Fibroblast of skin of left quadriceps (primary cell): ENCODE data around the gene CDC34.

ENCODE experiments used
- DNase-seq, 2 experiments: peaks; one replicate each; pipeline ENCODE4 v3.0.0-alpha.2; 2013; ENCODE audit warnings: low read depth in 2 of 2

Gene CDC34

GRCh38 chr19:531753-532560 lies at the start of gene CDC34:
CDC34 (plus strand) TSS chr19:531760; CDS start chr19:531932, 172 bp downstream.
- no peak for DNase-seq

GRCh38 chr19:482186-483041 lies 49.1 kb upstream of the CDC34 start:
- DNase-seq = no peak

GRCh38 chr19:483332-484072 lies 48.1 kb upstream of the CDC34 start:
- no peak for DNase-seq

- no peak for DNase-seq
Measured at GRCh38 chr19:484494-484893, 47.1 kb upstream of the CDC34 start.

GRCh38 chr19:485077-485476 lies 46.5 kb upstream of the CDC34 start:
- no peak for DNase-seq

GRCh38 chr19:485583-486236 lies 45.9 kb upstream of the CDC34 start:
- DNase-seq = no peak

GRCh38 chr19:488505-489417 lies 42.8 kb upstream of the CDC34 start:
- peak; percentile 86 to 88 for DNase-seq

- DNase-seq = no peak
Measured at GRCh38 chr19:489418-490196, 42.0 kb upstream of the CDC34 start.

GRCh38 chr19:491146-491741 lies 40.3 kb upstream of the CDC34 start:
- no peak for DNase-seq

GRCh38 chr19:492091-492531 lies 39.4 kb upstream of the CDC34 start:
- no peak for DNase-seq

- DNase-seq = no peak
Measured at GRCh38 chr19:493391-494170, 38.0 kb upstream of the CDC34 start.

GRCh38 chr19:494171-495080 lies 37.1 kb upstream of the CDC34 start:
- DNase-seq = no peak

- DNase-seq = no peak
Measured at GRCh38 chr19:495081-495401, 36.5 kb upstream of the CDC34 start.

- DNase-seq = no peak
Measured at GRCh38 chr19:495402-496111, 36.0 kb upstream of the CDC34 start.

- DNase-seq = no peak
Measured at GRCh38 chr19:496112-496665, 35.4 kb upstream of the CDC34 start, which contains the start of gene MADCAM1. MADCAM1 (plus strand) TSS chr19:496486; CDS start chr19:496500, 14 bp downstream.

- no peak for DNase-seq
Measured at GRCh38 chr19:496986-497385, 34.6 kb upstream of the CDC34 start.

- DNase-seq = no peak
Measured at GRCh38 chr19:497491-497868, 34.1 kb upstream of the CDC34 start.
